ENCODE results near the gene COX20. TPM values are rescaled to one million over a fixed set of nuclear protein-coding genes. Genes with fewer than 3 reads are reported as not detected.

The COX20 gene
- total RNA-seq, 1 donor from 2014 or later = 29.2 TPM

DNA sequence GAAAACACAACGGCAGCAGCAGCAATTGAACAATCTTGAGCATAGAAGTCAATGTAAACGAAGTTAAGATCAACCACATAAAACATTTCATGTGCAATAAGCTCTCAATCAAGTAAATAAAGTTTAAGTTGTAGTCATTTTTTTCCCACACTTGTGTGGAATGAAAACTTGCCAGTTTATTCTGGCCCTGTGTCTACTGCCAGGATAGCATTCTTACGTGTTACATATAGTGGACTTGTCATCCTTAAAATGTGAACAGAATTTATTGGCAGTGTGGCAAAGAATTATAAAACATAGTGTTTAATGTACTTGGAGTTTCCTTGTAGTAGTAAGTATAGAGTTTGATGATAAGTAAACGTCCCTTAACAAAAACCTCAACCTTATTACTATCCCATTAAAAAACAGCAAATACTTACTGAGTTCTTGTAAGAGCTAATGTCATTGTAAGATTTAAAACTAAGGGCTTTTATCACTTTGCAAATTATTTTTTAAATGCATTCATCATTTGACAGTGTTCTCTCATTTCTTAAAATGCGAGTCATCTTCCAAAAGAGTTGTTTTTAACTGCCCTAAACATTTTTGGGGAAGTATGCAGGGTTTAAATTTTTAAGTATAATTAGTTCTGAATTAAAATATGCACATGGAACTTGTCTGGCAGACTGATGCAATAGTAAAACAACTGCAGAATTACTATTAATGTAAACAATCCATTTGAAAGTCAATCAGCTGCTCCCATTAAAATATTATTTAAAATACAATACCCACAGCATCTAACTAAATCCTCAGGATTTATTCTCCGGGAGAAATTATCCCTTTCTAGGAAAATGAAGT is 7.9 kb downstream of the COX20 start:
- no peak for DNase-seq (ENCODE audit: low read depth)
- no peak overlapping the region for H3K4me3 ChIP-seq (ENCODE audit: low read depth, low read length)
- TF ChIP-seq, protein P1, sequence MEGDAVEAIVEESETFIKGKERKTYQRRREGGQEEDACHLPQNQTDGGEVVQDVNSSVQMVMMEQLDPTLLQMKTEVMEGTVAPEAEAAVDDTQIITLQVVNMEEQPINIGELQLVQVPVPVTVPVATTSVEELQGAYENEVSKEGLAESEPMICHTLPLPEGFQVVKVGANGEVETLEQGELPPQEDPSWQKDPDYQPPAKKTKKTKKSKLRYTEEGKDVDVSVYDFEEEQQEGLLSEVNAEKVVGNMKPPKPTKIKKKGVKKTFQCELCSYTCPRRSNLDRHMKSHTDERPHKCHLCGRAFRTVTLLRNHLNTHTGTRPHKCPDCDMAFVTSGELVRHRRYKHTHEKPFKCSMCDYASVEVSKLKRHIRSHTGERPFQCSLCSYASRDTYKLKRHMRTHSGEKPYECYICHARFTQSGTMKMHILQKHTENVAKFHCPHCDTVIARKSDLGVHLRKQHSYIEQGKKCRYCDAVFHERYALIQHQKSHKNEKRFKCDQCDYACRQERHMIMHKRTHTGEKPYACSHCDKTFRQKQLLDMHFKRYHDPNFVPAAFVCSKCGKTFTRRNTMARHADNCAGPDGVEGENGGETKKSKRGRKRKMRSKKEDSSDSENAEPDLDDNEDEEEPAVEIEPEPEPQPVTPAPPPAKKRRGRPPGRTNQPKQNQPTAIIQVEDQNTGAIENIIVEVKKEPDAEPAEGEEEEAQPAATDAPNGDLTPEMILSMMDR (conservative IDR thresholded peaks at IDR 0.05; ENCODE audit: low read depth, low read length) = no peak

DNA sequence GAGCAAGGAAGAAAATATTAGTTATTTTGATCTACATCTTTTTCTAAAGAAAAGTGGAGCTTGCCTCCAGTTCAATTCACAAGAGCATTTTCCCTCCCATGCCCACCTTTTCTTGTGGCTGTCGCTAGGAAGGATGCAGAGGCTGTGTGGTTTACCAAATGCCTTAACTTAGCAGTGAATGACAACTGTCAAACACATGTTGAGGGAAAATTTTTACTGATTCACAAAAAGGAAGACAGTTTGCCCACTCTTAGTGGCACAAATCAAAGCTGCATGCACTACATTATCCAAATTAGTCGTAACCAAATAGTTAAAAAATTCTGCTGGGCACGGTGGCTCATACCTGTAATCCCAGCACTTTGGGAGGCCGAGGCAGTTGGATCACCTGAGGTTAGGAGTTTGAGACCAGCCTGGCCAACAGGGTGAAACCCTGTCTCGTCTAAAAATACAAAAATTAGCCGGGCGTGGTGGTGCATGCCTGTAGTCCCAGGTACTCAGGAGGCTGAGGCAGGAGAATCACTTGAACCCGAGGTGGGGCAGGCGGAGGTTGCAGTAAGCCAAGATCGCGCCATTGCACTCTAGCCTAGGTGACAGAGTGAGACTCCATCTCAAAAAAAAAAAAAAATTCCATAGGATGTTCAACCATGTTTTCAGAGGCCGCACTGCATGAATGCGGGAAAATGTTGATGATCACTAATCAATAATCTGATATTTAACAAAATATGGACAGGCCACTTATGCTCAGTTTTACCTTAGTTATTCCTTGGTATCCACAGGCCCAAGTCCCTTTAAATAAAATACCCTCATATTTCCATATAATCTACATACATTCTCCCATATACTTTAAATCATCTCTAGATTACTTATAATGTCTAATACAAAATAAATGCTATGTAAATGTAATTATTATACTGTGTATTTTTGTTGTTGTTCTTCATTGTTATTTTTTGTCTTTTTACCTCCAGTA is 9.0 kb downstream of the COX20 start:
- no peak overlapping the region for H3K4me3 ChIP-seq (ENCODE audit: low read depth, low read length)
- TF ChIP-seq, protein P1 (conservative IDR thresholded peaks at IDR 0.05; ENCODE audit: low read depth, low read length) = no peak
- DNase-seq (ENCODE audit: low read depth) = no peak

DNA sequence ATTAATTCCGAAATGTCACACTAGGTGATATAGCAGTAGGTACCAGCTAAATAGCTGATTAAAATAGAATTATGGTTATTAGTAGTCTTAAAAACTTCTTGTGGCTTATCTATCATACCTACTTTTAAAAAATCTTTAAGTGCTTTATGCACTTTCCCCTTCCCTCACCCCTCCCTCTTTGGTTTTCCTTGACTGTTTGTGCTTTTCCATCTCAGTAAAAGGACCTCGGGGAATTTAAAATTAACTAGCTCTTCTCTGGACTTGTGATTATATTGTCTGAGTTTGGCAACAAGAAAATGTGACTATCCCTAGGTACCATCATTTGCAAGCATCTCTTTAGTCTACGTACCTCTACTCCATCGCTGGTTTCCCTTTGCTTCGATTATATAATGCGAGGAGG is 11.2 kb downstream of the COX20 start:
- TF ChIP-seq, protein P1 (conservative IDR thresholded peaks at IDR 0.05; ENCODE audit: low read depth, low read length) = no peak
- no peak for DNase-seq (ENCODE audit: low read depth)
- no peak overlapping the region for H3K4me3 ChIP-seq (ENCODE audit: low read depth, low read length)

DNA sequence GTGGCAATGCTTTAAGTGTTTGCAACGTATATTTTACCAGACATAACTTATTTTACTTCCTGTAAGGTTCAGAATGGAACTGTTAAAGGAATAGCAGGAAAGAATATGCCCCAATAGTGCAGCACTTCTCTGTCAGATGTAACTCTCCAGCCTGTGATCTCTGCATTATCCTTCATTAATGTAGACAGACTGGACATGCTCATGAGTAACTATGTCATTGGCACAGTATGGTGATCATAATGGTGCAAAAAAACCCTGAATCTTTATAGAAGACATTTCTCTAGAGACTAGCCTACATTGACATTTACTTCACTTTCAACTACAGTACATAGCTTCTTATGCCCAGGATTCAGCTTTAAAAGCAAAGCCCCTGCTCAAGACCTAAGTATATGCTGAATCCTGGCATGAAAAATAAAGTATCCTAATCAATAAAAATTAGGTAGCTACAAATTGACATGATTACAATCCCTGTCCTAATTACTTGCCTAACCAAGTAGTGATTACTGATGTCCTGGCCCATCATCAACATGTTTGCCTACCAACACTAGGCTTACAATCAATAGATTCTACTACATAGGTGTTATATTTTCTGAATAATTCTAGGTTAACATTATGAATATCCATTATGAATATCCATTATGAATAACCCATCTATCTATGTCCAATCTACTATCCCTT is 13.9 kb downstream of the COX20 start:
- H3K4me3 ChIP-seq (ENCODE audit: low read depth, low read length) = no peak overlapping the region
- no peak for DNase-seq (ENCODE audit: low read depth)
- TF ChIP-seq, protein P1 (conservative IDR thresholded peaks at IDR 0.05; ENCODE audit: low read depth, low read length) = no peak

DNA sequence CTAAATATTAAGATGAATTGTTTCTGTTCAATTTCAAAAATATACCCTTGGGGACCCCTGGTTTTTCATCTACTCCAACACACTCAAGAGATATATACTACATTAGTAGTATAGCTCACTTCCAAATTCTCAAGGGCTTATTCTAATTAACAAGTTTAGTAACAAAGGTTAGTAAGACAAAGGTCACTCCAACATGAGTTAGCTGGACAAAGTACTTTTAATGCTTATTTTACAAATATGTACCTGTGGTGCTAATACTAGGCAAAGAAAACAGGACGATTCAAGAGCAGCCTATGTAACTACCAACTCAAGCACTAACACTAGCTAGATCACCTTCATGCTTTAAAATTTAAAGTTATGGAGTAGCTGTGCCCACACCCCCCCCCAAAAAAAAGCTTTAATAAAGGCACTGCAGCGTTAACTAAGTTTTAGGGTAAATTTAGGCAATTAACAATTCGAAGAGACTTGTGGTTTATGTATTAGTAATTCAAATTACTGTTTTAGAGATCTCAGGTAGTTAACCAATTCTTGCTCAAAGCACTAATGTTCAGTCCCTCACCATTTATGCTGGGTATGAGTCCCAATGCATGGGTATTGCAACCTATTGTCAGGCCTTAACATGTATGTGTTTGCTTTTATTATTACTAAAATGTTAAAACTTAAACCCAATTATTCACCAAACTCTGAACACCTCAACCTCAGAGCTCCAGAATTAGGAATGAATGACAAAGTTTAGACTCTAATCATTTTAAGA is 14.8 kb downstream of the COX20 start:
- TF ChIP-seq, protein P1 (conservative IDR thresholded peaks at IDR 0.05; ENCODE audit: low read depth, low read length) = no peak
- no peak overlapping the region for H3K4me3 ChIP-seq (ENCODE audit: low read depth, low read length)
- DNase-seq (ENCODE audit: low read depth) = no peak

DNA sequence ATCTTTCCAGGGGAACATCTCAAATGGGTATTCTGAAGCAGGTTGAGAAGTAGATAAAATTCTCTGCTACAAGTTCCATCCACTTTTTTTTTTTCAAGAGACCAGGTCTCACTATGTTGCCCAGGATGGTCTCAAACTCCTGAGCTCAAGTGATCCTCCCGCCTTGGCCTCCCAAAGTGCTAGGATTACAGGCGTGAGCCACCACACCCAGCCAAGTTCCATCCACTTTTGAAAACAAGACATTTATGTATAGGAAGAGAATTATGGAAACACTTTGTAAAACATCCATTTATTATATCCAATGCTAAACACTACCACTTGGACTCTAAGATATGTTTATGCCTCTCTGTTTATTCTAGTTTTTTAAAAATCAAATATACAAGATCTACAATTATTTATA is 15.4 kb downstream of the COX20 start:
- H3K4me3 ChIP-seq (ENCODE audit: low read depth, low read length) = no peak overlapping the region
- TF ChIP-seq, protein P1 (conservative IDR thresholded peaks at IDR 0.05; ENCODE audit: low read depth, low read length) = no peak
- no peak for DNase-seq (ENCODE audit: low read depth)
